ENCODE measurements around the gene TCEA2. TPM values are rescaled to one million over a fixed set of nuclear protein-coding genes. Genes with fewer than 3 reads are reported as not detected.

Gene TCEA2
- total and polyA plus RNA-seq, 2 of the 13 experiments (the other 11 are each of a cell fraction or from before 2014, with no cell fraction given) = 28.1 to 33.7 TPM

GRCh38 chr20:64056889-64057627 lies 5.9 kb upstream of the TCEA2 start (continued):
- TF ChIP-seq ZNF766 (CRISPR knock-in tag; IDR thresholded peaks at IDR 0.05; ENCODE audit: borderline replicate concordance) (no peak), MYPOP (CRISPR knock-in tag; IDR thresholded peaks at IDR 0.05) (no peak), ZNF510 (CRISPR knock-in tag; IDR thresholded peaks at IDR 0.05; ENCODE audit: low read depth) (no peak), FOSL1 (CRISPR knock-in tag; IDR thresholded peaks at IDR 0.05; ENCODE audit: borderline replicate concordance) (no peak), SP4 (CRISPR knock-in tag; IDR thresholded peaks at IDR 0.05) (peak; percentile 47; the same call in 1 of the 2 replicates), MAF1 (CRISPR knock-in tag; IDR thresholded peaks at IDR 0.05; ENCODE audit: borderline replicate concordance) (0 out of 2 replicates have a peak, but pooled peaks have one; percentile 4), ZNF782 (CRISPR knock-in tag; IDR thresholded peaks at IDR 0.05; ENCODE audit: borderline replicate concordance) (no peak; the same call in 1 of the 2 replicates), TCF7 (IDR thresholded peaks at IDR 0.05; ENCODE audit: low read depth) (no peak), ELF1 (CRISPR knock-in tag; IDR thresholded peaks at IDR 0.05) (no peak), ZNF724P (CRISPR knock-in tag; IDR thresholded peaks at IDR 0.05; ENCODE audit: borderline replicate concordance) (no peak), ZHX2 (IDR thresholded peaks at IDR 0.05; ENCODE audit: low read depth) (no peak; the same call in 1 of the 2 replicates), ZHX2 (CRISPR knock-in tag; IDR thresholded peaks at IDR 0.05; ENCODE audit: borderline replicate concordance) (no peak), KLF13 (CRISPR knock-in tag; IDR thresholded peaks at IDR 0.05) (peak; percentile 68; the same call in 1 of the 2 replicates), PBX3 (CRISPR knock-in tag; IDR thresholded peaks at IDR 0.05; ENCODE audit: borderline replicate concordance) (no peak), ZNF558 (CRISPR knock-in tag; IDR thresholded peaks at IDR 0.05; ENCODE audit: borderline replicate concordance) (0 out of 2 replicates have a peak, but pooled peaks have one; percentile 50), ZXDC (CRISPR knock-in tag; IDR thresholded peaks at IDR 0.05) (no peak), RXRB (CRISPR knock-in tag; IDR thresholded peaks at IDR 0.05; ENCODE audit: borderline replicate concordance) (no peak), FOXA3 (CRISPR knock-in tag; IDR thresholded peaks at IDR 0.05) (no peak), ZNF562 (CRISPR knock-in tag; IDR thresholded peaks at IDR 0.05; ENCODE audit: borderline replicate concordance) (no peak)
